Smooth muscle cell (in vitro differentiated cells): ENCODE data around the gene CCDC126. TPM values are rescaled to one million over a fixed set of nuclear protein-coding genes. Genes with fewer than 3 reads are reported as not detected.

ENCODE experiments used
- DNase-seq: peaks from one replicate; lab custom pipeline; 2025; ENCODE audit not compliant: unreplicated experiment; lab: John Stamatoyannopoulos, UW
- H2AFZ ChIP-seq: fragments of 200-600 bp; sonication (generic); 2 replicates; pipeline ENCODE4 v1.6.0; 2016; ENCODE audit warnings: antibody characterized with exemption, low read depth, mild to moderate bottlenecking
- H3F3A ChIP-seq: fragments of 200-600 bp; sonication (generic); 2 replicates; pipeline ENCODE4 v1.6.0; 2017; ENCODE audit warnings: antibody characterized with exemption, low read depth
- H3K27ac ChIP-seq: fragments of 200-600 bp; sonication (generic); 2 replicates; pipeline ENCODE4 v1.5.1; 2016; ENCODE audit warnings: low read depth, mild to moderate bottlenecking
- H3K27me3 ChIP-seq: fragments of 200-600 bp; sonication (generic); 2 replicates; pipeline ENCODE4 v1.6.1; 2016; ENCODE audit warnings: low read depth, mild to moderate bottlenecking
- H3K36me3 ChIP-seq: fragments of 200-600 bp; sonication (generic); 2 replicates; pipeline ENCODE4 v1.5.1; 2016; ENCODE audit warnings: low read depth
- H3K4me1 ChIP-seq: fragments of 200-600 bp; sonication (generic); 2 replicates; pipeline ENCODE4 v1.5.1; 2016; ENCODE audit warnings: low read depth
- H3K4me2 ChIP-seq: fragments of 200-600 bp; sonication (generic); 2 replicates; pipeline ENCODE4 v1.6.0; 2016; ENCODE audit warnings: mild to moderate bottlenecking
- H3K4me3 ChIP-seq: fragments of 200-600 bp; sonication (generic); 2 replicates; pipeline ENCODE4 v1.5.1; 2016; ENCODE audit warnings: mild to moderate bottlenecking
- H3K79me2 ChIP-seq: fragments of 200-600 bp; sonication (generic); 2 replicates; pipeline ENCODE4 v1.6.0; 2016; ENCODE audit warnings: low read depth, mild to moderate bottlenecking
- H3K9ac ChIP-seq: fragments of 200-600 bp; sonication (generic); 2 replicates; pipeline ENCODE4 v1.6.0; 2016; ENCODE audit warnings: low read depth
- H3K9me3 ChIP-seq: fragments of 200-600 bp; sonication (generic); replicated peaks from 2 replicates; pipeline ENCODE4 v1.5.1; 2016; ENCODE audit warnings: low read depth
- H4K20me1 ChIP-seq: fragments of 200-600 bp; sonication (generic); 2 replicates; pipeline ENCODE4 v1.6.0; 2016; ENCODE audit warnings: low read depth
- CTCF ChIP-seq: fragments of 200-600 bp; sonication (generic); IDR thresholded peaks from 2 replicates; pipeline ENCODE4 v1.5.1; 2017; ENCODE audit warnings: borderline replicate concordance, mild to moderate bottlenecking, antibody characterized with exemption; ENCODE audit not compliant: insufficient read depth, poor library complexity, severe bottlenecking
- WGBS: methylation state at CpG from one replicate; pipeline ENCODE4 v1.1.7; 2016; ENCODE audit warnings: low lambda C conversion rate; 5-methylcytosine and 5-hydroxymethylcytosine counted together
- polyA plus RNA-seq: library from polyadenylated mRNA; unstranded; fragments of >200 nt; fragmentation: Nextera tagmentation; extraction: Ambion mirVana; gene quantifications from 2 replicates; pipeline ENCODE4 v1.2.1, GENCODE V29; 2016
- small RNA-seq: library from RNA; depleted of rRNA; stranded (forward); fragments of <200 nt; gene quantifications from one replicate; pipeline ENCODE3, GENCODE V24; 2014
- total RNA-seq: library from RNA; depleted of rRNA; stranded (reverse); fragments of >200 nt; gene quantifications from 2 replicates; pipeline ENCODE4 v1.2.3, GENCODE V29; 2014

CCDC126 gene
- total and polyA plus RNA-seq, 2 experiments from 2014 or later, result 9.5 to 23.2 TPM

GRCh38 chr7:23689165-23689564 is 92.0 kb downstream of the CCDC126 start:
- H3K4me2 ChIP-seq, result no peak overlapping the region
- H3K4me3 ChIP-seq, result no peak overlapping the region
- no peak overlapping the region for H3K27ac ChIP-seq
- H4K20me1 ChIP-seq, result no peaks in the 10 kb centered on the region
- no peak for TF ChIP-seq CTCF
- H3F3A ChIP-seq, result no peaks in the 10 kb centered on the region
- H3K27me3 ChIP-seq, result no peaks in the 10 kb centered on the region
- H3K9me3 ChIP-seq, result no peaks in the 10 kb centered on the region
- no peak overlapping the region for H2AFZ ChIP-seq
- H3K79me2 ChIP-seq, result no peaks in the 10 kb centered on the region
- 91% methylated on average over 4 of the region's 4 CpGs for WGBS
- H3K36me3 ChIP-seq, result no peaks in the 10 kb centered on the region
- no peak for DNase-seq
- no peaks in the 10 kb centered on the region for H3K4me1 ChIP-seq
- no peak overlapping the region for H3K9ac ChIP-seq

- H3K27ac ChIP-seq, result peak overlapping the region; percentile 80
- DNase-seq, result no peak
- no peaks in the 10 kb centered on the region for H3F3A ChIP-seq
- no peak overlapping the region for H3K9ac ChIP-seq
- no peaks in the 10 kb centered on the region for H3K27me3 ChIP-seq
- H3K4me1 ChIP-seq, result no peaks in the 10 kb centered on the region
- H2AFZ ChIP-seq, result no peak overlapping the region
- H3K4me3 ChIP-seq, result no peak overlapping the region
- TF ChIP-seq CTCF, result no peak
- H3K36me3 ChIP-seq, result no peaks in the 10 kb centered on the region
- H3K4me2 ChIP-seq, result no peak overlapping the region
- H3K9me3 ChIP-seq, result no peaks in the 10 kb centered on the region
- no peaks in the 10 kb centered on the region for H4K20me1 ChIP-seq
- WGBS, result 51% methylated on average over 4 of the region's 4 CpGs
- no peaks in the 10 kb centered on the region for H3K79me2 ChIP-seq
Observed at GRCh38 chr7:23691320-23691719, 94.1 kb downstream of the CCDC126 start.

GRCh38 chr7:23693224-23693623 is 96.0 kb downstream of the CCDC126 start:
- Histone ChIP-seq H3K36me3 (no peaks in the 10 kb centered on the region), H3K4me2 (no peak overlapping the region), H2AFZ (no peak overlapping the region), H3K4me1 (no peaks in the 10 kb centered on the region), H3K9ac (no peak overlapping the region), H3K27ac (no peak overlapping the region), H3K9me3 (no peaks in the 10 kb centered on the region), H3K27me3 (no peaks in the 10 kb centered on the region), H4K20me1 (no peaks in the 10 kb centered on the region), H3F3A (no peaks in the 10 kb centered on the region), H3K4me3 (no peak overlapping the region), H3K79me2 (no peaks in the 10 kb centered on the region)
- DNase-seq, result no peak
- no peak for TF ChIP-seq CTCF

Small RNAs within 50 kb of the gene (small RNA-seq; reads per million reads assigned to genes)
- gene AC006026.2, result not detected

Other genes with a start within 250 kb of the CCDC126 start
- 28.1 and 35.2 TPM in 2 replicates for gene IGF2BP3, start 126.9 kb upstream of the CCDC126 start, total RNA-seq
- 7.9 and 9.7 TPM in 2 replicates for gene IGF2BP3, start 126.9 kb upstream of the CCDC126 start, polyA plus RNA-seq
- gene TRA2A, start 65.4 kb upstream of the CCDC126 start, total RNA-seq, result 77.0 and 89.0 TPM in 2 replicates
- 43.0 and 43.9 TPM in 2 replicates for gene TRA2A, start 65.4 kb upstream of the CCDC126 start, polyA plus RNA-seq
- gene FAM221A, start 82.8 kb downstream of the CCDC126 start, total RNA-seq, result 3.0 and 4.2 TPM in 2 replicates
- 0.78 and 1.4 TPM in 2 replicates for gene FAM221A, start 82.8 kb downstream of the CCDC126 start, polyA plus RNA-seq
- 0.13 TPM in 1 of 2 replicates, not detected in the other for gene STK31, start 112.8 kb downstream of the CCDC126 start, total RNA-seq
- gene STK31, start 112.8 kb downstream of the CCDC126 start, polyA plus RNA-seq, result 0.07 TPM in 1 of 2 replicates, not detected in the other